GM12878 (cell line): ENCODE data around the gene USP54. TPM values are rescaled to one million over a fixed set of nuclear protein-coding genes. Genes with fewer than 3 reads are reported as not detected.
A peak's percentile ranks its signal among the peaks of the same experiment; 100 is the strongest.

Experiments
- ATAC-seq: fragments of 200-7000 bp; cut with Tn5 transposase; 3 replicates; pipeline ENCODE4 v1.9.1; 2020; ENCODE audit warnings: mild to moderate bottlenecking, moderate library complexity
- BruUV-seq: library from RNA; stranded (reverse); fragments of 400-500 nt; replicated peaks from 2 replicates; lab custom pipeline; 2021; lab: Mats Ljungman, UMichigan
- CTCF ChIA-PET: fragments of 300-600 bp; sonication (Branson Sonifier 250); formaldehyde crosslinking; extraction: SDS; loops from one replicate; lab custom pipeline; 2021; ENCODE audit warnings: inconsistent platforms; lab: Yijun Ruan, JAX
- POLR2A ChIA-PET: fragments of 350-600 bp; formaldehyde crosslinking; extraction: SDS; loops from one replicate; lab custom pipeline; 2021; ENCODE audit warnings: inconsistent platforms; lab: Charles Lee
- RAD21 ChIA-PET: fragments of 300-600 bp; sonication (Branson Sonifier 250); formaldehyde crosslinking; loops from one replicate; lab custom pipeline; 2023; ENCODE audit warnings: antibody characterized with exemption; ENCODE audit not compliant: unreplicated experiment; lab: Charles Lee
- SMC1A ChIA-PET: fragments of 300-600 bp; sonication (Branson Sonifier 250); formaldehyde crosslinking; loops from one replicate; lab custom pipeline; 2023; ENCODE audit not compliant: unreplicated experiment, uncharacterized antibody; lab: Charles Lee
- DNase-seq: peaks from one replicate; pipeline ENCODE4 v3.0.0-alpha.2; 2011; ENCODE audit warnings: low read depth, low spot score
- FAIRE-seq: peaks from 3 replicates; lab custom pipeline; 2011; peaks lifted over from hg19 to GRCh38; lab: Jason Lieb, UNC
- H2AFZ ChIP-seq: 2 replicates; pipeline ENCODE4 v1.6.0; 2011; ENCODE audit warnings: low read depth, low read length, control low read depth; ENCODE audit not compliant: control insufficient read depth
- H3K27ac ChIP-seq: 2 replicates; pipeline ENCODE4 v1.5.1; 2011; ENCODE audit warnings: control low read depth; ENCODE audit not compliant: control insufficient read depth, insufficient read depth
- H3K27me3 ChIP-seq, 2 experiments: replicated peaks in 1 of 2; 2 replicates each; pipeline versions ENCODE4 v1.6.0 to v1.6.1; 2011; ENCODE audit warnings: low read length in 1 of 2; ENCODE audit not compliant: control insufficient read depth in 2 of 2, insufficient read depth in 2 of 2
- H3K36me3 ChIP-seq, 2 experiments: 2 replicates each; pipeline ENCODE4 v1.5.1; 2011; ENCODE audit warnings: low read length in 1 of 2; ENCODE audit not compliant: control insufficient read depth in 2 of 2, insufficient read depth in 2 of 2
- H3K4me1 ChIP-seq: 2 replicates; pipeline ENCODE4 v1.6.1; 2011; ENCODE audit warnings: mild to moderate bottlenecking, low read length, moderate library complexity, mixed read lengths; ENCODE audit not compliant: control insufficient read depth, insufficient read depth
- H3K4me2 ChIP-seq: 2 replicates; pipeline ENCODE4 v1.6.0; 2011; ENCODE audit warnings: control low read depth; ENCODE audit not compliant: control insufficient read depth, insufficient read depth
- H3K4me3 ChIP-seq: fragments of 200-600 bp; sonication (generic); 2 replicates; pipeline ENCODE4 v1.5.1; 2016
- H3K79me2 ChIP-seq: 2 replicates; pipeline ENCODE4 v1.6.0; 2011; ENCODE audit warnings: low read length; ENCODE audit not compliant: control insufficient read depth, insufficient read depth
- H3K9ac ChIP-seq: 2 replicates; pipeline ENCODE4 v1.8.0; 2011; ENCODE audit warnings: low read length, control low read depth, mixed read lengths; ENCODE audit not compliant: control insufficient read depth, insufficient read depth
- H3K9me3 ChIP-seq: replicated peaks from 3 replicates; pipeline ENCODE4 v1.5.1; 2011; ENCODE audit warnings: mild to moderate bottlenecking, low read length; ENCODE audit not compliant: control insufficient read depth, insufficient read depth
- H4K20me1 ChIP-seq: 2 replicates; pipeline ENCODE4 v1.6.0; 2011; ENCODE audit not compliant: control insufficient read depth, insufficient read depth
- BCL11A ChIP-seq: IDR thresholded peaks from 2 replicates; pipeline ENCODE4 v1.6.1; 2011; ENCODE audit warnings: low read depth, low read length
- BRCA1 ChIP-seq: IDR thresholded peaks from 2 replicates; pipeline ENCODE4 v1.6.1; 2011; ENCODE audit warnings: low read depth, low read length, improper control_type of control experiment
- CREM ChIP-seq: IDR thresholded peaks from 2 replicates; pipeline ENCODE4 v1.6.1; 2014; ENCODE audit warnings: antibody characterized with exemption, low read depth
- EED ChIP-seq: sonication (generic); IDR thresholded peaks from 2 replicates; pipeline ENCODE4 v1.6.1; 2016; ENCODE audit warnings: antibody characterized with exemption, low read depth
- EP300 ChIP-seq, 2 experiments: fragments of 150-350 bp in 1 of 2; IDR thresholded peaks; 2 replicates each; pipeline ENCODE4 v1.6.1; 2011 to 2012; ENCODE audit warnings: low read depth in 2 of 2, low read length in 2 of 2, borderline replicate concordance in 1 of 2, improper control_type of control experiment in 1 of 2, inconsistent platforms in 1 of 2; ENCODE audit not compliant: control insufficient read depth in 1 of 2
- FOXM1 ChIP-seq: IDR thresholded peaks from 2 replicates; pipeline ENCODE4 v1.6.1; 2012; ENCODE audit warnings: low read depth, mild to moderate bottlenecking, inconsistent platforms, low read length, moderate library complexity
- IKZF2 ChIP-seq, 2 experiments: fragments of 450-650 bp; IDR thresholded peaks; 2 replicates each; pipeline ENCODE4 v1.6.1; 2017; ENCODE audit warnings: mild to moderate bottlenecking in 2 of 2, moderate library complexity in 2 of 2
- JUNB ChIP-seq: IDR thresholded peaks from 2 replicates; pipeline ENCODE4 v1.6.1; 2016; ENCODE audit warnings: antibody characterized with exemption, mild to moderate bottlenecking
- JUND ChIP-seq: IDR thresholded peaks from 2 replicates; pipeline ENCODE4 v1.6.1; 2012; ENCODE audit warnings: low read depth, mild to moderate bottlenecking, low read length, improper control_type of control experiment, moderate library complexity
- KLF5 ChIP-seq: fragments of 450-650 bp; IDR thresholded peaks from 2 replicates; pipeline ENCODE4 v1.6.1; 2014; ENCODE audit warnings: mild to moderate bottlenecking; ENCODE audit not compliant: partially characterized antibody
- MTA3 ChIP-seq: IDR thresholded peaks from 2 replicates; pipeline ENCODE4 v1.6.1; 2012; ENCODE audit warnings: low read length, inconsistent platforms, borderline replicate concordance
- NFYB ChIP-seq: IDR thresholded peaks from 2 replicates; pipeline ENCODE4 v1.6.1; 2011; ENCODE audit warnings: low read depth, mild to moderate bottlenecking, low read length, improper control_type of control experiment, moderate library complexity; ENCODE audit not compliant: insufficient read depth
- NR2C1 ChIP-seq: fragments of 450-650 bp; IDR thresholded peaks from 2 replicates; pipeline ENCODE4 v1.6.1; 2017; ENCODE audit warnings: antibody characterized with exemption, mild to moderate bottlenecking, moderate library complexity
- POLR2AphosphoS5 ChIP-seq: IDR thresholded peaks from 2 replicates; pipeline ENCODE4 v1.6.1; 2011; ENCODE audit warnings: mild to moderate bottlenecking, low read length, inconsistent platforms
- POU2F2 ChIP-seq: IDR thresholded peaks from 3 replicates; pipeline ENCODE4 v1.6.1; 2011; ENCODE audit warnings: low read depth, mild to moderate bottlenecking, low read length, borderline replicate concordance
- SPI1 ChIP-seq: IDR thresholded peaks from 2 replicates; pipeline ENCODE4 v1.6.1; 2011; ENCODE audit warnings: low read depth, mild to moderate bottlenecking, low read length, moderate library complexity, borderline replicate concordance; ENCODE audit not compliant: insufficient read depth
- STAT1 ChIP-seq: fragments of 450-650 bp; conservative IDR thresholded peaks from 2 replicates; pipeline ENCODE4 v1.6.1; 2014; ENCODE audit warnings: antibody characterized with exemption, mild to moderate bottlenecking
- ZBED1 ChIP-seq: IDR thresholded peaks from 2 replicates; pipeline ENCODE4 v1.6.1; 2016; ENCODE audit warnings: borderline replicate concordance
- ZNF207 ChIP-seq: fragments of 450-650 bp; IDR thresholded peaks from 2 replicates; pipeline ENCODE4 v1.6.1; 2014; ENCODE audit warnings: antibody characterized with exemption, mild to moderate bottlenecking, borderline replicate concordance
- WGBS: methylation state at CpG from one replicate; pipeline ENCODE4 v1.1.6; 2016; ENCODE audit warnings: low lambda C conversion rate; ENCODE audit not compliant: insufficient replicate concordance, insufficient coverage; ENCODE audit errors: missing lambda C conversion rate; 5-methylcytosine and 5-hydroxymethylcytosine counted together
- in situ Hi-C: fragments of 300-500 bp; cut with MboI; formaldehyde crosslinking; loops from 9 replicates; pipeline ENCODE4 v1.14.3; 2018; ENCODE audit warnings: mixed read lengths
- intact Hi-C: fragments of 100-400 bp; cut with micrococcal nuclease; formaldehyde crosslinking; loops from one replicate; pipeline ENCODE4 v1.14.2; 2022; ENCODE audit not compliant: unreplicated experiment
- polyA plus RNA-seq, 11 experiments: library from polyadenylated mRNA; depleted of rRNA in 4 of 11; unstranded in 6 of 11; stranded (reverse) in 5 of 11; fragments of >200 nt; fragmentation: Nextera tagmentation in 4 of 11; fragmentation: Illumina TruSeq in 1 of 11; extraction: Ambion mirVana in 4 of 11; extraction: Trizol in 1 of 11; gene quantifications; 1 replicate in 1 of 11; 2 replicates in 10 of 11; pipeline versions ENCODE4 v1.2.1 to v1.2.3, GENCODE V29; 2011 to 2016; ENCODE audit warnings: inconsistent platforms in 2 of 11, missing spikeins in 2 of 11, low read depth in 1 of 11
- total RNA-seq, 4 experiments: library from RNA; depleted of rRNA in 3 of 4; stranded (reverse); fragments of >200 nt in 3 of 4; fragmentation: Illumina TruSeq in 1 of 4; extraction: Trizol in 1 of 4; gene quantifications; 2 replicates each; pipeline versions ENCODE4 v1.2.1 to v1.2.3, GENCODE V29; 2013 to 2021
- TF ChIP-seq, protein P1 (sequence below): fragments of 450-650 bp; IDR thresholded peaks from 2 replicates; pipeline ENCODE4 v1.6.1; 2016; ENCODE audit warnings: mild to moderate bottlenecking, moderate library complexity, borderline replicate concordance
- TF ChIP-seq, protein P2 (sequence below): IDR thresholded peaks from 2 replicates; pipeline ENCODE4 v1.6.1; 2012; ENCODE audit warnings: low read length, inconsistent platforms

The USP54 gene
- total and polyA plus RNA-seq, 10 of the 15 experiments (the other 5 are each of a cell fraction or from before 2014, with no cell fraction given), result 0.93 to 10.5 (median 5.5) TPM

GRCh38 chr10:73480158-73480557, 111.0 kb downstream of the USP54 start:
- ChIA-PET RAD21 (interaction anchor here (1.0 kb wide), 1 partner anchor 13 kb away, joined by 3 read pairs; no protein-coding TSS in a partner anchor), POLR2A (no interaction called here), SMC1A (no interaction called here), CTCF (no interaction called here)
- BruUV-seq, result no TSS peak
- Histone ChIP-seq H3K36me3 (peaks cover 0 to 9% of the 10 kb centered on the region in 2 experiments; a peak in 3 of 4 replicates), H2AFZ (no peak overlapping the region), H3K27ac (no peak overlapping the region), H3K9me3 (no peaks in the 10 kb centered on the region), H3K4me2 (peak overlapping the region; percentile 62; the same call in 1 of the 2 replicates), H3K4me1 (peaks cover 6% of the 10 kb centered on the region; the same call in 1 of the 2 replicates), H3K79me2 (peaks cover 5% of the 10 kb centered on the region), H4K20me1 (no peaks in the 10 kb centered on the region), H3K4me3 (no peak overlapping the region), H3K27me3 (no peaks in the 10 kb centered on the region), H3K9ac (no peak overlapping the region)
- intact Hi-C loops, result no loop called here
- in situ Hi-C loops, result no loop called here
- 30% methylated on average over 7 of the region's 7 CpGs for WGBS
- FAIRE-seq (peak; percentile 23), DNase-seq (no peak), ATAC-seq (peak; percentile 53; the same call in 2 of the 3 replicates)
- TF ChIP-seq BRCA1, result no peak
- TF ChIP-seq POU2F2, result peak; percentile 50; the same call in 1 of the 3 replicates
- TF ChIP-seq EP300 (IDR thresholded peaks at IDR 0.05; ENCODE audit: borderline replicate concordance in 1 of 2, control insufficient read depth in 1 of 2, low read depth in 2 of 2, low read length in 2 of 2), result peak in 1 of 2 experiments; percentile 21; a peak in 1 of 4 replicates
- TF ChIP-seq, protein P1, sequence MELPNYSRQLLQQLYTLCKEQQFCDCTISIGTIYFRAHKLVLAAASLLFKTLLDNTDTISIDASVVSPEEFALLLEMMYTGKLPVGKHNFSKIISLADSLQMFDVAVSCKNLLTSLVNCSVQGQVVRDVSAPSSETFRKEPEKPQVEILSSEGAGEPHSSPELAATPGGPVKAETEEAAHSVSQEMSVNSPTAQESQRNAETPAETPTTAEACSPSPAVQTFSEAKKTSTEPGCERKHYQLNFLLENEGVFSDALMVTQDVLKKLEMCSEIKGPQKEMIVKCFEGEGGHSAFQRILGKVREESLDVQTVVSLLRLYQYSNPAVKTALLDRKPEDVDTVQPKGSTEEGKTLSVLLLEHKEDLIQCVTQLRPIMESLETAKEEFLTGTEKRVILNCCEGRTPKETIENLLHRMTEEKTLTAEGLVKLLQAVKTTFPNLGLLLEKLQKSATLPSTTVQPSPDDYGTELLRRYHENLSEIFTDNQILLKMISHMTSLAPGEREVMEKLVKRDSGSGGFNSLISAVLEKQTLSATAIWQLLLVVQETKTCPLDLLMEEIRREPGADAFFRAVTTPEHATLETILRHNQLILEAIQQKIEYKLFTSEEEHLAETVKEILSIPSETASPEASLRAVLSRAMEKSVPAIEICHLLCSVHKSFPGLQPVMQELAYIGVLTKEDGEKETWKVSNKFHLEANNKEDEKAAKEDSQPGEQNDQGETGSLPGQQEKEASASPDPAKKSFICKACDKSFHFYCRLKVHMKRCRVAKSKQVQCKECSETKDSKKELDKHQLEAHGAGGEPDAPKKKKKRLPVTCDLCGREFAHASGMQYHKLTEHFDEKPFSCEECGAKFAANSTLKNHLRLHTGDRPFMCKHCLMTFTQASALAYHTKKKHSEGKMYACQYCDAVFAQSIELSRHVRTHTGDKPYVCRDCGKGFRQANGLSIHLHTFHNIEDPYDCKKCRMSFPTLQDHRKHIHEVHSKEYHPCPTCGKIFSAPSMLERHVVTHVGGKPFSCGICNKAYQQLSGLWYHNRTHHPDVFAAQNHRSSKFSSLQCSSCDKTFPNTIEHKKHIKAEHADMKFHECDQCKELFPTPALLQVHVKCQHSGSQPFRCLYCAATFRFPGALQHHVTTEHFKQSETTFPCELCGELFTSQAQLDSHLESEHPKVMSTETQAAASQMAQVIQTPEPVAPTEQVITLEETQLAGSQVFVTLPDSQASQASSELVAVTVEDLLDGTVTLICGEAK, result no peak
- TF ChIP-seq ZBED1, result no peak
- TF ChIP-seq NR2C1, result no peak
- peak; percentile 29; the same call in 1 of the 2 replicates for TF ChIP-seq BCL11A
- no peak for TF ChIP-seq POLR2AphosphoS5
- TF ChIP-seq EED, result 0 out of 2 replicates have a peak, but pooled peaks have one; percentile 38
- peak in 1 of 2 experiments; percentile 34; a peak in 2 of 4 replicates for TF ChIP-seq IKZF2 (IDR thresholded peaks at IDR 0.05)
- TF ChIP-seq SPI1, result no peak
- no peak for TF ChIP-seq MTA3
- no peak for TF ChIP-seq KLF5
- TF ChIP-seq ZNF207, result no peak
- TF ChIP-seq FOXM1, result peak; percentile 72; the same call in 1 of the 2 replicates
- TF ChIP-seq, protein P2, sequence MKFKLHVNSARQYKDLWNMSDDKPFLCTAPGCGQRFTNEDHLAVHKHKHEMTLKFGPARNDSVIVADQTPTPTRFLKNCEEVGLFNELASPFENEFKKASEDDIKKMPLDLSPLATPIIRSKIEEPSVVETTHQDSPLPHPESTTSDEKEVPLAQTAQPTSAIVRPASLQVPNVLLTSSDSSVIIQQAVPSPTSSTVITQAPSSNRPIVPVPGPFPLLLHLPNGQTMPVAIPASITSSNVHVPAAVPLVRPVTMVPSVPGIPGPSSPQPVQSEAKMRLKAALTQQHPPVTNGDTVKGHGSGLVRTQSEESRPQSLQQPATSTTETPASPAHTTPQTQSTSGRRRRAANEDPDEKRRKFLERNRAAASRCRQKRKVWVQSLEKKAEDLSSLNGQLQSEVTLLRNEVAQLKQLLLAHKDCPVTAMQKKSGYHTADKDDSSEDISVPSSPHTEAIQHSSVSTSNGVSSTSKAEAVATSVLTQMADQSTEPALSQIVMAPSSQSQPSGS, result no peak
- TF ChIP-seq STAT1, result no peak
- TF ChIP-seq NFYB, result no peak
- TF ChIP-seq JUNB, result peak; percentile 99
- TF ChIP-seq CREM, result no peak
- 0 out of 2 replicates have a peak, but pooled peaks have one; percentile 15 for TF ChIP-seq JUND
